HCT116 (cell line): ENCODE results near the gene DAZAP1. TPM values are rescaled to one million over a fixed set of nuclear protein-coding genes. Genes with fewer than 3 reads are reported as not detected.

ENCODE experiments used
- ATAC-seq: fragments of 200-7000 bp; cut with Tn5 transposase; 2 replicates; pipeline ENCODE4 v1.9.1; 2020; ENCODE audit warnings: mild to moderate bottlenecking, moderate library complexity
- BruUV-seq: library from RNA; stranded (reverse); fragments of 400-500 nt; replicated peaks from 2 replicates; lab custom pipeline; 2021; lab: Mats Ljungman, UMichigan
- CTCF ChIA-PET: fragments of 300-600 bp; sonication (Branson Sonifier 250); formaldehyde crosslinking; loops from one replicate; lab custom pipeline; 2021; ENCODE audit warnings: antibody characterized with exemption; lab: Charles Lee
- POLR2A ChIA-PET: fragments of 300-600, 350-600 bp; sonication (Branson Sonifier 250); formaldehyde crosslinking; loops from one replicate; lab custom pipeline; 2021; ENCODE audit warnings: antibody characterized with exemption; lab: Charles Lee
- RAD21 ChIA-PET, 2 experiments: fragments of 300-600 bp; sonication (Branson Sonifier 250); formaldehyde crosslinking; loops; one replicate each; lab custom pipeline; 2023; ENCODE audit warnings: low total read pairs in 2 of 2; ENCODE audit not compliant: uncharacterized antibody in 2 of 2, unreplicated experiment in 2 of 2, low non-redundant PET in 1 of 2; lab: Charles Lee
- DNase-seq: peaks from one replicate; pipeline ENCODE4 v3.0.0-alpha.2; 2010; ENCODE audit warnings: low read depth, low spot score
- H2AFZ ChIP-seq: fragments of 200-600 bp; shearing (Covaris generic), sonication (generic); 2 replicates; pipeline ENCODE4 v1.6.1; 2017; ENCODE audit warnings: low read depth, mixed run types, mixed read lengths, antibody characterized with exemption, low read length; ENCODE audit not compliant: poor library complexity, severe bottlenecking
- H3K27ac ChIP-seq: 2 replicates; pipeline ENCODE4 v1.5.1; 2012; ENCODE audit warnings: low read depth, low read length
- H3K27me3 ChIP-seq: fragments of 200-600 bp; sonication (generic); 2 replicates; pipeline ENCODE4 v1.6.1; 2016; ENCODE audit warnings: mixed run types, low read length, mixed read lengths; ENCODE audit not compliant: insufficient read depth
- H3K36me3 ChIP-seq, 2 experiments: fragments of 200-500 bp in 1 of 2; fragments of 200-600 bp in 1 of 2; sonication (Bioruptor generic) in 1 of 2; sonication (generic) in 1 of 2; 2 replicates each; pipeline versions ENCODE4 v1.5.1 to v1.6.1; 2014 to 2016; ENCODE audit warnings: low read length in 2 of 2, inconsistent platforms in 1 of 2, mixed read lengths in 1 of 2, mixed run types in 1 of 2; ENCODE audit not compliant: insufficient read depth in 2 of 2, control insufficient read depth in 1 of 2
- H3K4me1 ChIP-seq, 2 experiments: fragments of 200-600 bp in 1 of 2; sonication (generic) in 1 of 2; 2 replicates each; pipeline versions ENCODE4 v1.5.1 to v1.6.1; 2012 to 2017; ENCODE audit warnings: low read length in 2 of 2, inconsistent platforms in 1 of 2, mild to moderate bottlenecking in 1 of 2, mixed read lengths in 1 of 2, mixed run types in 1 of 2, moderate library complexity in 1 of 2; ENCODE audit not compliant: insufficient read depth in 2 of 2, control insufficient read depth in 1 of 2
- H3K4me2 ChIP-seq: fragments of 200-600 bp; sonication (generic); 2 replicates; pipeline ENCODE4 v1.6.1; 2017; ENCODE audit warnings: mixed run types, low read length, mixed read lengths
- H3K4me3 ChIP-seq, 2 experiments: fragments of 200-600 bp in 1 of 2; sonication (generic) in 1 of 2; replicated peaks in 1 of 2; 2 replicates each; pipeline ENCODE4 v1.5.1; 2011 to 2016; ENCODE audit warnings: low read length in 2 of 2, control low read depth in 1 of 2, low read depth in 1 of 2, mild to moderate bottlenecking in 1 of 2, mixed read lengths in 1 of 2, mixed run types in 1 of 2
- H3K79me2 ChIP-seq: fragments of 200-600 bp; sonication (generic); 2 replicates; pipeline ENCODE4 v1.6.1; 2017; ENCODE audit warnings: mild to moderate bottlenecking, mixed run types, low read length, moderate library complexity, mixed read lengths; ENCODE audit not compliant: insufficient read depth
- H3K9ac ChIP-seq: fragments of 200-600 bp; sonication (generic); 2 replicates; pipeline ENCODE4 v1.6.1; 2016; ENCODE audit warnings: low read length, mixed read lengths
- H3K9me2 ChIP-seq: fragments of 200-600 bp; sonication (generic), shearing (Covaris generic); 2 replicates; pipeline ENCODE4 v1.6.1; 2017; ENCODE audit warnings: mixed run types, mild to moderate bottlenecking, moderate library complexity; ENCODE audit not compliant: insufficient read depth
- H3K9me3 ChIP-seq, 2 experiments: fragments of 200-500 bp in 1 of 2; fragments of 200-600 bp in 1 of 2; sonication (Bioruptor generic) in 1 of 2; sonication (generic) in 1 of 2; 2 replicates each; pipeline ENCODE4 v1.6.1; 2014 to 2017; ENCODE audit warnings: low read length in 2 of 2, mixed read lengths in 2 of 2, inconsistent platforms in 1 of 2, low read depth in 1 of 2, mild to moderate bottlenecking in 1 of 2, mixed run types in 1 of 2, moderate library complexity in 1 of 2; ENCODE audit not compliant: control insufficient read depth in 1 of 2, insufficient read depth in 1 of 2
- H4K20me1 ChIP-seq: fragments of 200-600 bp; sonication (generic), shearing (Covaris generic); 2 replicates; pipeline ENCODE4 v1.6.1; 2017; ENCODE audit warnings: mixed run types, mild to moderate bottlenecking, moderate library complexity; ENCODE audit not compliant: insufficient read depth
- ATF3 ChIP-seq: IDR thresholded peaks from 2 replicates; pipeline ENCODE4 v1.6.1; 2012
- CBX3 ChIP-seq: IDR thresholded peaks from 2 replicates; pipeline ENCODE4 v1.6.1; 2012; ENCODE audit warnings: low read depth
- CEBPB ChIP-seq: IDR thresholded peaks from 2 replicates; pipeline ENCODE4 v1.6.1; 2012; ENCODE audit warnings: low read depth
- EGR1 ChIP-seq: IDR thresholded peaks from 2 replicates; pipeline ENCODE4 v1.6.1; 2012; ENCODE audit warnings: low read depth
- ELF1 ChIP-seq: IDR thresholded peaks from 2 replicates; pipeline ENCODE4 v1.6.1; 2012; ENCODE audit warnings: low read depth, borderline replicate concordance
- EZH2phosphoT487 ChIP-seq: fragments of 200-600 bp; IDR thresholded peaks from 2 replicates; pipeline ENCODE4 v1.6.1; 2018; ENCODE audit warnings: antibody characterized with exemption, borderline replicate concordance
- FOSL1 ChIP-seq: IDR thresholded peaks from 2 replicates; pipeline ENCODE4 v1.6.1; 2012; ENCODE audit warnings: low read depth
- JUND ChIP-seq: IDR thresholded peaks from 2 replicates; pipeline ENCODE4 v1.6.1; 2012
- POLR2A ChIP-seq: IDR thresholded peaks from 2 replicates; pipeline ENCODE4 v1.7.0; 2011; ENCODE audit warnings: borderline replicate concordance; ENCODE audit not compliant: insufficient read depth, insufficient read length; ENCODE audit errors: extremely low read depth
- POLR2AphosphoS5 ChIP-seq: IDR thresholded peaks from 2 replicates; pipeline ENCODE4 v1.6.1; 2011; ENCODE audit warnings: mild to moderate bottlenecking, low read depth, low read length, moderate library complexity
- RAD21 ChIP-seq: IDR thresholded peaks from 2 replicates; pipeline ENCODE4 v1.6.1; 2012; ENCODE audit warnings: low read depth, mild to moderate bottlenecking
- REST ChIP-seq: IDR thresholded peaks from 2 replicates; pipeline ENCODE4 v1.6.1; 2012; ENCODE audit warnings: low read depth
- SIN3A ChIP-seq: IDR thresholded peaks from 2 replicates; pipeline ENCODE4 v1.6.1; 2012; ENCODE audit warnings: low read depth
- SRF ChIP-seq: IDR thresholded peaks from 2 replicates; pipeline ENCODE4 v1.6.1; 2012; ENCODE audit warnings: low read depth
- YY1 ChIP-seq: IDR thresholded peaks from 2 replicates; pipeline ENCODE4 v1.6.1; 2011; ENCODE audit warnings: low read length, low read depth, moderate library complexity, mild to moderate bottlenecking; ENCODE audit not compliant: insufficient replicate concordance; ENCODE audit errors: extremely low read depth
- ZFX ChIP-seq: fragments of 450-650 bp; IDR thresholded peaks from 2 replicates; pipeline ENCODE4 v1.6.1; 2017
- intact Hi-C: fragments of 100-400 bp; cut with micrococcal nuclease; formaldehyde crosslinking; loops from 2 replicates; pipeline ENCODE4 v1.10.0; 2022
- total RNA-seq: library from RNA; stranded (reverse); gene quantifications from one replicate; pipeline ENCODE4 v1.2.1, GENCODE V29; 2021; ENCODE audit not compliant: unreplicated experiment

The DAZAP1 gene
- total RNA-seq, 1 experiment from 2014 or later = 191 TPM

- Histone ChIP-seq H3K4me3 (no peak overlapping the region), H3K27me3 (no peaks in the 10 kb centered on the region; the same call in 1 of the 2 replicates), H4K20me1 (no peaks in the 10 kb centered on the region), H3K79me2 (no peaks in the 10 kb centered on the region), H3K4me1 (peaks cover 23 to 36% of the 10 kb centered on the region in 2 experiments), H3K4me2 (no peak overlapping the region), H2AFZ (no peak overlapping the region), H3K9ac (no peak overlapping the region), H3K9me3 (no peaks in the 10 kb centered on the region), H3K36me3 (no peaks in the 10 kb centered on the region), H3K27ac (no peak overlapping the region), H3K9me2 (no peaks in the 10 kb centered on the region)
- POLR2A ChIA-PET = no interaction called here
- intact Hi-C loops = no loop called here
- DNase-seq (no peak), ATAC-seq (no peak)
- CTCF ChIA-PET = interaction anchor here (0.7 to 0.9 kb wide), 2 partner anchors 10 to 15 kb away, joined by 3 to 4 read pairs; no protein-coding TSS in a partner anchor
- RAD21 ChIA-PET = no interaction called here
- TF ChIP-seq SIN3A = no peak
- no peak for TF ChIP-seq JUND
- no peak for TF ChIP-seq ELF1
- no TSS peak for BruUV-seq
Observed at GRCh38 chr19:1451916-1452801, 44.8 kb downstream of the DAZAP1 start.

- POLR2A ChIA-PET = interaction anchor here (3.3 kb wide), 1 partner anchor 8 kb away, joined by 28 read pairs; no protein-coding TSS in a partner anchor
- RAD21 ChIA-PET = no interaction called here
- H3K4me3 ChIP-seq = no peak overlapping the region
- H3K9me3 ChIP-seq = no peaks in the 10 kb centered on the region
- no peak overlapping the region for H3K9ac ChIP-seq
- H3K4me2 ChIP-seq = no peak overlapping the region
- H3K79me2 ChIP-seq = no peaks in the 10 kb centered on the region
- ATAC-seq (no peak), DNase-seq (no peak)
- H3K4me1 ChIP-seq = peaks cover 23 to 36% of the 10 kb centered on the region in 2 experiments
- no peak overlapping the region for H2AFZ ChIP-seq
- no peaks in the 10 kb centered on the region; the same call in 1 of the 2 replicates for H3K27me3 ChIP-seq
- no TSS peak for BruUV-seq
- H3K36me3 ChIP-seq = no peaks in the 10 kb centered on the region
- intact Hi-C loops = no loop called here
- no peaks in the 10 kb centered on the region for H4K20me1 ChIP-seq
- H3K27ac ChIP-seq = no peak overlapping the region
- CTCF ChIA-PET = interaction anchor here (0.9 to 4.0 kb wide), 2 partner anchors 8 to 16 kb away, joined by 4 to 49 read pairs; no protein-coding TSS in a partner anchor
- H3K9me2 ChIP-seq = no peaks in the 10 kb centered on the region
- TF ChIP-seq CBX3 (no peak), JUND (no peak), ELF1 (no peak), FOSL1 (no peak), CEBPB (no peak), REST (no peak), SIN3A (no peak), ZFX (no peak), POLR2A (no peak), RAD21 (no peak), ATF3 (no peak), EZH2phosphoT487 (no peak), POLR2AphosphoS5 (no peak), YY1 (no peak), EGR1 (no peak), SRF (no peak)
Observed at GRCh38 chr19:1452802-1453524, 45.6 kb downstream of the DAZAP1 start.
